ENCODE results near the gene SRBD1. TPM values are rescaled to one million over a fixed set of nuclear protein-coding genes. Genes with fewer than 3 reads are reported as not detected.
"Not testable (repeated sequence)": the region's sequence is repeated elsewhere in the genome, so short reads cannot be mapped to it uniquely, and the experiment has no call there.

Gene SRBD1
- total RNA-seq, 2 donors from 2014 or later, result 17.6 to 25.4 TPM

DNA sequence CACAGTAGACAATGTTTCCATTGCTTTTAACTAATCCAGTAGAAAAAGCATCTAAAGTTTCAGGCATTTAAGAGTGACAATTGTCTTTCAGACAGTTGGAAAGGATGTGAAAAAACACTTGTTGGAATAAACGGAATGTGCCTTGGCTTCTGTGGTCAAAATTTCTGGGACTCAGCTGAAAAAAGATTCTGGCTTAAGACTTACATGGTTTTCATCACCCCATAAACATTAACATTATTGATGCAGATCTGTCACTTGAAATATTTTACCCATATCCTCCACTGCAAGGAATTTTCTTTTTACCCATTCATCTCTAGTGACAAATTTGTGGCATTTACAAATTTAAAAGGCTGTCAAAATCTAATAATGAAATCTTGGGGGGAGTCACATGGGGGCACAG, 166.0 kb downstream of the SRBD1 start:
- no peaks in the 10 kb centered on the region for H3K36me3 Mint-ChIP-seq

DNA sequence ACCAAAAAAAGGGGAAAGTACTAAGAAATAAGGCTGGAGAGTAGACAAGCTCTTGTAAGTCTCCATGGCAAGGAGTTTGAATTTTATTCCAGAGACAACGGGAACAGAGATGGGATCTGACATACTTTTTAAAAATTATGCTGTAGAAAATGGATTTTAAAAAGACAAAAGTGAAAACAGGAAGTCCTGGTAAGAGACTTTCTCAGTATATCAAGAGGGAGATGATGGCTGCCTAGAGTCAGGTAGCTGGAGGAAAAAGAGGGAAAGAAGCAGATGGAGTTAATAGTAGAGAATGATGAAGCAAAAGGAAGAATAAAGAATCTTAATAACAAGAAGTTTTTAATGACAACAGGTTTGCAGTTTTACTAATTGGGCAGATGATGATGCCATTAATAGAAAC, 168.1 kb downstream of the SRBD1 start:
- DNase-seq (ENCODE audit: low spot score) (no peak), ATAC-seq (no peak)
- no peaks in the 10 kb centered on the region for H3K9me3 Mint-ChIP-seq
- no peaks in the 10 kb centered on the region for H3K36me3 Mint-ChIP-seq
- no peak overlapping the region for H3K4me3 Mint-ChIP-seq
- H3K27me3 Mint-ChIP-seq, result no peaks in the 10 kb centered on the region
- H3K4me1 Mint-ChIP-seq (ENCODE audit: low read depth in 2 of 2), result peaks cover 17 to 23% of the 10 kb centered on the region in 2 donors
- no peak overlapping the region for H3K27ac Mint-ChIP-seq

More for the DNA sequence above, 166.0 kb downstream of the SRBD1 start:
- DNase-seq (ENCODE audit: low spot score) (no peak), ATAC-seq (no peak)
- Mint-ChIP-seq H3K27me3 (no peaks in the 10 kb centered on the region), H3K9me3 (no peaks in the 10 kb centered on the region), H3K4me3 (no peak overlapping the region), H3K27ac (no peak overlapping the region), H3K4me1 (ENCODE audit: low read depth in 2 of 2) (peaks cover 8% of the 10 kb centered on the region in 2 donors)

DNA sequence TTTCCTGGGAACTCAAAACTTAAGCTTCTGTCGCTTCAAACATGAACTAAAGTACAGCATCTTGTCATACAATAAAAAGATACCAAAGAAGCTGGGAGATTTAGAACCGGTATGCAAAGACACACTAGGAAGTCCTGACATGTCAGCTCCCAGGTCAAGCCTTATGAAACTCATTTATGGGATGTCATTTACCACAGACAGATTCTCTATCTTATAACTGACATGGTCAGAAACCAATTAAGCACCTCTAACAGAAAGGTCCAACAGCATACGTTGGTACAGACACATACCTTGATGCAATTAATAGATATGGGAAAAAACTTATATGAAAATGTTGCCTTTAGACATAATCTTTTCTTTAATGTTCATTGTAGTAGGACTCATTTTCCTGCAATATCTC, 169.0 kb downstream of the SRBD1 start:
- Mint-ChIP-seq H3K4me1 (ENCODE audit: low read depth in 2 of 2) (peaks cover 21 to 32% of the 10 kb centered on the region in 2 donors), H3K36me3 (no peaks in the 10 kb centered on the region), H3K4me3 (no peak overlapping the region), H3K9me3 (no peaks in the 10 kb centered on the region), H3K27ac (no peak overlapping the region), H3K27me3 (no peaks in the 10 kb centered on the region)
- ATAC-seq (no peak), DNase-seq (ENCODE audit: low spot score) (no peak)

DNA sequence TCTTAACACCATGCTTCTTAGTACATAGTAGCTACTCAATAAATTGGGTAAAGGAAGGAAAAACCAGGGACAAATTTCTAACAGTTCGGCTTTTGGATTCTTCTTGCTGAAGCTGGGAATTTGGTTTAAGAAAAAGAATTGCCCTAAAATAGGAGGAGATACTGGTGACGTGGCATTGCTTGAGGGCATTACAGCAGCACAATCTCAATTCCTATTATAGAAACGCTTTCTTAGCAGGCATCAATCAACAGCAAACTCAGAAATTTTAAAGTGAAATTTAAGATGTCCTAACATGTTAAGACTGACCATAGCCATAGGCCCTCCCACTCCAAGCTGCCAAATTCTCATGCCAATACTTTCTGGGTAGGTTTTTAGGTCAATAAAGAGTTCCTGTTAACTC, 169.5 kb downstream of the SRBD1 start:
- ATAC-seq (no peak), DNase-seq (ENCODE audit: low spot score) (no peak)
- H3K4me1 Mint-ChIP-seq (ENCODE audit: low read depth in 2 of 2), result peaks cover 21 to 32% of the 10 kb centered on the region in 2 donors
- no peak overlapping the region for H3K4me3 Mint-ChIP-seq
- H3K9me3 Mint-ChIP-seq, result no peaks in the 10 kb centered on the region
- H3K27ac Mint-ChIP-seq, result no peak overlapping the region
- no peaks in the 10 kb centered on the region for H3K27me3 Mint-ChIP-seq
- H3K36me3 Mint-ChIP-seq, result no peaks in the 10 kb centered on the region

DNA sequence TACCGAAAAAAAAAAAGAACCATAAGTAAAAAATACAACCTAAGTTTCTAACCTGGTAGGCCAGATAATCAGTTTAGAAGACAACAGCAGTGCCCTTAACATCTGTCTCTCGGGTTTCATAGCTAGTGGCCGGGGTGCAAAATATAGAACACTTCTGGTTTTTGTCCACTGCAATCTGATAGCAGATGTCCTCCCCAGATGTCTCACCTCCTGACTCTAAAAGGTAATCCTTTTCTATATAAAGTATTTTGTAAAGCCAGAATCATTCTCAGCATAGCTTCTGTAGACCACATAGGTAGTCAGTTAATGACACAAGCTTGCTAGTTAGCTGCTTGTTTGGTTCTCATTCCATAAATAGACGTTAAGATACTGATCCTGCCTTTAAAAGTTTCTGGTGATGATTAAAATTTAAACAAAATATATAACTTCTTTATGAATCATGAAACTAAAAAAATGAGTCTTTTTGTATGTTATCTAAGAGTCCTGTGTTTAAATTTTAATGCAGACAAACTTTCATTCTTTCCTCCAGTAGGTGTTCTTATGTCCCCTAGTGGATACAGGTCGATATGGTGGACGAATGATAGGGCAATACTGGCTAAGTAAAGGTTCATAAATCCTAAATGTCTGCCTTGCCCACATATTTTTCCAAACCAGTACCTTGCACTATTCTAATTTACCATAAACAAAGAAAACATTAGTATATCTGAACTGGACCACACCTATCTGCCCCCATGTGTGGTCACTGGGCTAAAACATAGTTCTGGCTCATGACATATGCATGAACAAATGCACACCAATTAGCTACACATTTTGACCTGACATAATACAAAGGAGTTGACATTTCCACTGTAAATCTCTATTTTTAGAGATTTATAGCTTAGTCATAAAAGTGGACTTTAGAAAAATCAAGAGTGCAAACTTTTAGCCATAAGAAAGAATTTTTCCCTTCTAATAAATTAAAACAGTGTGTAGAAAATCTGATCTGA, 171.0 kb downstream of the SRBD1 start:
- H3K27ac Mint-ChIP-seq, result no peak overlapping the region
- peaks cover 27 to 41% of the 10 kb centered on the region in 2 donors for H3K4me1 Mint-ChIP-seq (ENCODE audit: low read depth in 2 of 2)
- H3K9me3 Mint-ChIP-seq, result peaks cover 5% of the 10 kb centered on the region
- H3K36me3 Mint-ChIP-seq, result no peaks in the 10 kb centered on the region
- ATAC-seq (no peak), DNase-seq (ENCODE audit: low spot score) (no peak)
- no peak overlapping the region for H3K4me3 Mint-ChIP-seq
- H3K27me3 Mint-ChIP-seq, result no peaks in the 10 kb centered on the region

DNA sequence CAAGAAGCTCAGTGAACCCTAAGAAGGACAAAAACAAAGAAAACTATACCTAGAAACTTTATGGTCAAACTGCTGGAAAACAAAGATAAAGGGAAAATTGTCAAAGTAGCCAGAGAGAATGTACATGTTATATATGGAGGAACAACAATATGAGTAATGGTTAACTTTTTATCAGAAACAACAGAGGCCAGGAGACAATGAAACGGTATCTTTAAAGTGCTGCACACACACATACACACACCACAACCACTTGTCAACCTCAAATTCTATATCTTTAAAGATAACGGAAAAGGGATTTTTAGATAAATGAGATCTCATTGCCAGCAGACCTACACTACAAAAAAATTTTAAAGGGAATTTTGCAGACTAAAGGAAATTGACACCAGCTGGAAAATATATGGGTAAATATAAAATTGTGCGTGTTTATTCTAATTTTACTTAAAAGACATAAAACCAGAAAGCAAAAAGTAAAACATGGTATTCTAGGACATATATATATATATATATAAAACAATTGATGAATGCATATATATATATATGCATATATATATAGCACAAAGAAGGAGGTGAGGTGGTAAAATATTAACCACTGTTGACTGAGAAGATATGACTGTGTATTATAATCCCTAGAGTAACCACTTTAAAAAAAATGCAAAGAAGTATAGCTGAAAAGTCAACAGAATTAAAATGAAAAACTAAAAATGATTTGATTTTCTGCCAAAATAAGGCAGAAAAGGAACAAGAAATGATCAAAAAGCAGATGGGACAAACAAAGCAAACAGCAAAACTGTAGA, 172.0 kb downstream of the SRBD1 start:
- H3K4me1 Mint-ChIP-seq (ENCODE audit: low read depth in 2 of 2), result peaks cover 27 to 41% of the 10 kb centered on the region in 2 donors
- H3K9me3 Mint-ChIP-seq, result peaks cover 5% of the 10 kb centered on the region
- DNase-seq (ENCODE audit: low spot score) (no peak), ATAC-seq (no peak)
- H3K36me3 Mint-ChIP-seq, result no peaks in the 10 kb centered on the region
- no peak overlapping the region for H3K4me3 Mint-ChIP-seq
- H3K27me3 Mint-ChIP-seq, result no peaks in the 10 kb centered on the region
- no peak overlapping the region for H3K27ac Mint-ChIP-seq

DNA sequence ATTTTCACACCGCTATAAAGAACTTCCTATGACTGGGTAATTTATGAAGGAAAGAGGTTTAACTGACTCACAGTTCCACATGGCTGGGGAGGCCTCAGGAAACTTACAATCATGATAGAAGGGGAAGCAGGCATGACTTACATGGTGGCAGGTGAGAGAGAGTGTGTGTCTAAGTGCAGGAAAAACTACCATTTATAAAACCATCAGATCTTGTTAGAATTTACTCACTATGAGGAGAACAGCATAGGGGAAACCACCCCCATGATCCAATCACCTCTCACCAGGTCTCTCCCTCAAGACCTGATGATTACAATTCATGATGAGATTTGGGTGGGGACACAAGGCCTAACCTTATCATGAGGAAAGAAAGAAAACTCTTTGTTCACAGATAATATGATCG, 174.6 kb downstream of the SRBD1 start:
- Mint-ChIP-seq H3K36me3 (no peaks in the 10 kb centered on the region), H3K4me1 (ENCODE audit: low read depth in 2 of 2) (peaks cover 18 to 33% of the 10 kb centered on the region in 2 donors), H3K27me3 (no peaks in the 10 kb centered on the region), H3K27ac (no peak overlapping the region), H3K9me3 (peaks cover 5% of the 10 kb centered on the region), H3K4me3 (no peak overlapping the region)
- ATAC-seq (no peak), DNase-seq (ENCODE audit: low spot score) (no peak)

DNA sequence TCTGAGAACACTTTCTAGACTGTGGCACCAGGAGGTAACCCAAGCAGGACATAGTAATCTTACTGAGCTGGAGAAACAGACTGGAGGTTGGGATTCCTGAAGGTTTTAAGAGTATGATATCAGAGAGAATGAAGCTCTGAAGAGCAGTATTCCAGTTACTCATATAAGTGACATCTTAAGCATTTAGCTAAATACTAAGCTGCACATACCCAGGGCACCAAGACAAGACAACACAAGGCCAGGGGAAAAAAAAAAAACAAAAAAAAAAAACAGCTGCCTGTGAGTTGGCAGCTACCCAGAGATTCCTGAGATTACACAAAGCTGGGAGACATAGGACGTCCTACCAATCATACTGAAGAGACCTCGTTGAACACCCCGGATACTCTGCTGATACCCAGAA, 175.8 kb downstream of the SRBD1 start:
- no peaks in the 10 kb centered on the region for H3K27me3 Mint-ChIP-seq
- H3K4me3 Mint-ChIP-seq, result no peak overlapping the region
- ATAC-seq (no peak), DNase-seq (ENCODE audit: low spot score) (no peak)
- no peak overlapping the region for H3K27ac Mint-ChIP-seq
- peaks cover 5% of the 10 kb centered on the region for H3K9me3 Mint-ChIP-seq
- peaks cover 18 to 33% of the 10 kb centered on the region in 2 donors for H3K4me1 Mint-ChIP-seq (ENCODE audit: low read depth in 2 of 2)
- H3K36me3 Mint-ChIP-seq, result peaks cover 6% of the 10 kb centered on the region

DNA sequence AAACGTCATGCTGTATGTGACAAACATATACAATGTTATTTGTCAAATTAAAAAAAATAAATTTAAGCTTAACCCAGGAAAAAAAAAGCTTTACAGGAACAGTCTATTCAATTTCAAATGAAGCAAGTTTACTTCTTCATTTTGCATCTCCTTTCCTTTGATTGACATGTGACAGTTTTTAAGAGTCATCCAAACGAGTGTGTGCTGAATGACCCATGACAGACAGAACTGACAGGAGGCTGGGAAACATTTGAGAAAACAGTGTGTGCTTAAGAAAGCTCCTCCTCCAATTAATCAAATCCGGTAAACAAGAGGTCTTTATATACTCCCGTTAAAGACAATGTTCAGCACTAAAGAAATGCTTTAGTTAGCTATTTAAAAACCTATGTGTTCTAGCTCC, 177.7 kb downstream of the SRBD1 start:
- peaks cover 17 to 21% of the 10 kb centered on the region in 2 donors for H3K4me1 Mint-ChIP-seq (ENCODE audit: low read depth in 2 of 2)
- no peak for DNase-seq (ENCODE audit: low spot score)

DNA sequence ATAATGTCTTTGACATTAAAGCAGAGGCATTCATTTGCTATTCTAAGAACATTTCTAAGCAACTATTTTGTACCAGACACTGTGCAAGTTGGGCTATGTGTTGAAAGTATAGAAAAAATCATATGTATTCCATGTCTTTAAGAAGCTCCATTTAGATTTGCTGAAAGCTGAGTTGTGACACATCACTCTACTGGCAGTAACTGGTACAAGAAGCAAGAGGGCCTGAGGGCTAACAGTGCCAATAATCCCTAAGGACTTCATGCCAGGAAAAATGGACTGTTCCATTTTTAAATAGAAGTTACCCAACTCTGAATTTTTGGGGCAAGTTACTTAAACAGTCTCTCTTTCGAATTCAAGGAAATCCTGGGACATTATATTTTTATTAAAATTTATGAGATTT, 178.7 kb downstream of the SRBD1 start:
- no peak overlapping the region for H3K4me3 Mint-ChIP-seq
- H3K4me1 Mint-ChIP-seq (ENCODE audit: low read depth in 2 of 2), result peaks cover 13% of the 10 kb centered on the region in 2 donors
- peaks cover 5% of the 10 kb centered on the region for H3K9me3 Mint-ChIP-seq
- H3K27ac Mint-ChIP-seq, result no peak overlapping the region
- DNase-seq (ENCODE audit: low spot score), result no peak
- H3K36me3 Mint-ChIP-seq, result peaks cover 11% of the 10 kb centered on the region
- no peak for ATAC-seq
- H3K27me3 Mint-ChIP-seq, result no peaks in the 10 kb centered on the region

More for the DNA sequence above, 177.7 kb downstream of the SRBD1 start:
- Mint-ChIP-seq H3K4me3 (no peak overlapping the region), H3K27ac (no peak overlapping the region), H3K9me3 (peaks cover 5% of the 10 kb centered on the region), H3K36me3 (peaks cover 11% of the 10 kb centered on the region), H3K27me3 (no peaks in the 10 kb centered on the region)
- no peak for ATAC-seq

DNA sequence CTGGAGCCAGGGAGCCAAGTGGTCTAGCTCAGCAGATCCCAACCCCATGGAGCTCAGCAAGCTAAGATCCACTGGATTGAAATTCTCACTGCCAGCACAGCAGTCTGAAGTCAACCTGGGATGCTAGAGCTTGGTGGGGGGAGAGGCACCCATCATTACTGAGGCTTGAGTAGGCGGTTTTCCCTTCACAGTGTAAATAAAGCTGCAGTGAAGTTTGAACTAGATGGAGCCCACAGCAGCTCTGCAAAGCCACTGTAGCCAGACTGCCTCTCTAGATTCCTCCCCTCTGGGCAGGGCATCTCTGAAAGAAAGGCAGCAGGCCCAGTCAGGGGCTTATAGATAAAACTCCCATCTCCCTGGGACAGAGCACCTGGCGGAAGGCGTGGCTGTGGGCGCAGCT, 185.0 kb downstream of the SRBD1 start:
- not testable (repeated sequence) for DNase-seq (ENCODE audit: low spot score); H3K9me3 Mint-ChIP-seq; H3K4me3 Mint-ChIP-seq; ATAC-seq; H3K27me3 Mint-ChIP-seq; H3K27ac Mint-ChIP-seq
- H3K4me1 Mint-ChIP-seq (ENCODE audit: low read depth in 2 of 2), result peaks cover 0 to 11% of the 10 kb centered on the region in 2 donors
- peaks cover 11% of the 10 kb centered on the region for H3K36me3 Mint-ChIP-seq

DNA sequence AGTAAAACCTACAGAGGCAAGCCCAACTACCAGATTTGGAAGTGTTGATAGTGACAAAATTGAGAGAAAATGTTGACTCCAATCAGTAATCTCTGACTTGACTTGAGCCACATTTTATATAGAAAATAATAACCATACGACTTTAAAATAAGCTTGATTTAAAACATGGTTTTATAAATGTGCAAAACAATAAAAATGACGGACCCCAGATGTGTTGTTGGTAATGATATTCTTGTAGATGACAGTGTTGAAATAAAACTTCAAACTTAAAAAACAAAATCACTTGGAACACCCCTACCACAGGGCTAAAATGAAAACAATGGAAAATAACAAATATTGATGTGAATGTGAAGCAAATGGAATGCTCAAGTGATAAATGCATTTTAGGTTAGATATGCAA, 188.1 kb downstream of the SRBD1 start:
- Mint-ChIP-seq H3K4me1 (ENCODE audit: low read depth in 2 of 2) (peaks cover 0 to 6% of the 10 kb centered on the region in 2 donors), H3K4me3 (no peak overlapping the region), H3K9me3 (no peaks in the 10 kb centered on the region), H3K27ac (no peak overlapping the region), H3K36me3 (peaks cover 11% of the 10 kb centered on the region), H3K27me3 (no peaks in the 10 kb centered on the region)
- no peak for ATAC-seq
- DNase-seq (ENCODE audit: low spot score), result no peak

DNA sequence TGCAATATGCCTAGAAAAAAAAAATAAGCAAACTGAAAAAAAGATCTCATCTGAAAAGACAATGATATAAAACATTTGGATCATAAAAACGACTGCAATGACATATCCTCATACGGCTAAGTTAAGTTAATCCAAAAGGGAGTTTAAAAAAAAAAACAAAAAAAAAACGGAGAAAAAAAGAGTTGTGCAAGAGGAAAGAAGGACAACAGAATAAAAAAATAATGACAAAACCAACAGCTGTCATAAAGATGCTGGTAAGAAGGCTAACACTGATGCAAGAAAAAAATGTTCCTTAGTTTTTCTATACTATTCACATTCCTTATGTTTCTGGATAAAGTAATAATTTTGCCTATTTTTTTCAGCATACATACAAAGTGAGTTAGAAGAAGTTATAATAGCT, 192.5 kb downstream of the SRBD1 start:
- H3K9me3 Mint-ChIP-seq, result no peaks in the 10 kb centered on the region
- peaks cover 11% of the 10 kb centered on the region for H3K36me3 Mint-ChIP-seq
- ATAC-seq, result no peak
- H3K27ac Mint-ChIP-seq, result no peak overlapping the region
- H3K4me3 Mint-ChIP-seq, result no peak overlapping the region
- DNase-seq (ENCODE audit: low spot score), result no peak
- no peaks in the 10 kb centered on the region for H3K4me1 Mint-ChIP-seq (ENCODE audit: low read depth in 2 of 2)
- no peaks in the 10 kb centered on the region for H3K27me3 Mint-ChIP-seq
